ENCODE measurements around the gene NR5A2.

Gene NR5A2

GRCh38 chr1:200027264-200027823 lies at the start of gene NR5A2:
TSS of gene NR5A2 (plus strand) at chr1:200027710. CDS start at chr1:200027848, 138 bp downstream.
- DNase-seq = no peak

GRCh38 chr1:199978408-199978940 lies 49.0 kb upstream of the NR5A2 start:
- peak; percentile 13 for DNase-seq

- peak; percentile 31 for DNase-seq
Measured at GRCh38 chr1:199979071-199979470, 48.4 kb upstream of the NR5A2 start.

GRCh38 chr1:199981584-199981983 lies 45.9 kb upstream of the NR5A2 start:
- DNase-seq = no peak

- DNase-seq = no peak
Measured at GRCh38 chr1:199982606-199983005, 44.9 kb upstream of the NR5A2 start.

GRCh38 chr1:199983531-199983930 lies 44.0 kb upstream of the NR5A2 start:
- no peak for DNase-seq

- DNase-seq = no peak
Measured at GRCh38 chr1:199995096-199995685, 32.3 kb upstream of the NR5A2 start.

- no peak for DNase-seq
Measured at GRCh38 chr1:200005165-200005564, 22.3 kb upstream of the NR5A2 start.

GRCh38 chr1:200006711-200007110 lies 20.8 kb upstream of the NR5A2 start:
- DNase-seq = no peak

GRCh38 chr1:200015811-200016210 lies 11.7 kb upstream of the NR5A2 start:
- DNase-seq = no peak

- no peak for DNase-seq
Measured at GRCh38 chr1:200021577-200022238, 5.8 kb upstream of the NR5A2 start.

GRCh38 chr1:200022239-200022804 lies 5.2 kb upstream of the NR5A2 start:
- DNase-seq = no peak

GRCh38 chr1:200028586-200029034 lies 1.1 kb downstream of the NR5A2 start:
- DNase-seq = no peak

GRCh38 chr1:200029035-200029821 lies 1.7 kb downstream of the NR5A2 start:
- DNase-seq = no peak

GRCh38 chr1:200029822-200030152 lies 2.3 kb downstream of the NR5A2 start:
- no peak for DNase-seq

GRCh38 chr1:200030791-200031190 lies 3.3 kb downstream of the NR5A2 start:
- DNase-seq = no peak

- DNase-seq = no peak
Measured at GRCh38 chr1:200033511-200034261, 6.2 kb downstream of the NR5A2 start.

- no peak for DNase-seq
Measured at GRCh38 chr1:200034262-200034557, 6.7 kb downstream of the NR5A2 start.

GRCh38 chr1:200034761-200035396 lies 7.4 kb downstream of the NR5A2 start:
- DNase-seq = no peak

GRCh38 chr1:200035397-200035955 lies 8.0 kb downstream of the NR5A2 start:
- DNase-seq = no peak

GRCh38 chr1:200035956-200036618 lies 8.6 kb downstream of the NR5A2 start:
- no peak for DNase-seq
